ENCODE measurements around the gene HTD2. TPM values are rescaled to one million over a fixed set of nuclear protein-coding genes. Genes with fewer than 3 reads are reported as not detected.

HTD2 gene
- total RNA-seq, 1 experiment from 2014 or later = 7.9 TPM

GRCh38 chr3:58269356-58269755 is 37.0 kb upstream of the HTD2 start:
- Histone ChIP-seq H3K36me3 (ENCODE audit: control insufficient read depth, insufficient read depth, low read length) (peaks cover 4% of the 10 kb centered on the region), H3K27me3 (ENCODE audit: control insufficient read depth, insufficient read depth, low read length) (no peaks in the 10 kb centered on the region), H3K4me3 (ENCODE audit: low read depth in 2 of 2, low read length in 2 of 2) (no peak overlapping the region), H3K9me3 (ENCODE audit: control insufficient read depth, insufficient read depth, low read depth, low read length) (no peaks in the 10 kb centered on the region), H3K27ac (ENCODE audit: low read length) (no peak overlapping the region), H3K4me1 (ENCODE audit: control insufficient read depth, insufficient read depth, low read length) (no peaks in the 10 kb centered on the region; the same call in 1 of the 2 replicates)
- CTCF ChIA-PET = no interaction called here
- no peak for ATAC-seq
- DNase-seq (ENCODE audit: low read depth, low spot score) = no peak
- TF ChIP-seq CTCF (IDR thresholded peaks at IDR 0.05) (no peak), REST (IDR thresholded peaks at IDR 0.05; ENCODE audit: insufficient read depth in 1 of 2, low read depth in 2 of 2, low read length in 1 of 2) (no peak), POLR2AphosphoS5 (IDR thresholded peaks at IDR 0.05; ENCODE audit: low read depth, low read length) (no peak), SIN3A (IDR thresholded peaks at IDR 0.05; ENCODE audit: borderline replicate concordance, insufficient read depth, low read depth, low read length) (no peak), TCF7L2 (IDR thresholded peaks at IDR 0.05; ENCODE audit: low read depth, low read length) (no peak)
- intact Hi-C loops (cut with micrococcal nuclease; ENCODE audit: unreplicated experiment) (no loop called here), in situ Hi-C loops (cut with HindIII; ENCODE audit: low pct_unique_long_range_greater_than_20kb, low sequenced_read_pairs) (no loop called here)
- POLR2A ChIA-PET = no interaction called here
- no TSS peak for BruUV-seq (replicated peaks)

- ChIA-PET CTCF (no interaction called here), POLR2A (no interaction called here)
- no peak for DNase-seq (ENCODE audit: low read depth, low spot score)
Measured at GRCh38 chr3:58270485-58270884, 35.8 kb upstream of the HTD2 start.

More at GRCh38 chr3:58270485-58270884, 35.8 kb upstream of the HTD2 start:
- Histone ChIP-seq H3K4me1 (ENCODE audit: control insufficient read depth, insufficient read depth, low read length) (no peaks in the 10 kb centered on the region; the same call in 1 of the 2 replicates), H3K27ac (ENCODE audit: low read length) (no peak overlapping the region), H3K36me3 (ENCODE audit: control insufficient read depth, insufficient read depth, low read length) (peaks cover 4% of the 10 kb centered on the region), H3K4me3 (ENCODE audit: low read depth in 2 of 2, low read length in 2 of 2) (no peak overlapping the region), H3K9me3 (ENCODE audit: control insufficient read depth, insufficient read depth, low read depth, low read length) (no peaks in the 10 kb centered on the region), H3K27me3 (ENCODE audit: control insufficient read depth, insufficient read depth, low read length) (no peaks in the 10 kb centered on the region)
- intact Hi-C loops (cut with micrococcal nuclease; ENCODE audit: unreplicated experiment) (no loop called here), in situ Hi-C loops (cut with HindIII; ENCODE audit: low pct_unique_long_range_greater_than_20kb, low sequenced_read_pairs) (no loop called here)
- TF ChIP-seq SIN3A (IDR thresholded peaks at IDR 0.05; ENCODE audit: borderline replicate concordance, insufficient read depth, low read depth, low read length) (no peak), CTCF (IDR thresholded peaks at IDR 0.05) (no peak), REST (IDR thresholded peaks at IDR 0.05; ENCODE audit: insufficient read depth in 1 of 2, low read depth in 2 of 2, low read length in 1 of 2) (no peak), POLR2AphosphoS5 (IDR thresholded peaks at IDR 0.05; ENCODE audit: low read depth, low read length) (no peak), TCF7L2 (IDR thresholded peaks at IDR 0.05; ENCODE audit: low read depth, low read length) (no peak)
- BruUV-seq (replicated peaks) = no TSS peak
- no peak for ATAC-seq

Measured in Panc1 (cell line).